Measurements from ENCODE around the gene MRTFB. TPM values are rescaled to one million over a fixed set of nuclear protein-coding genes. Genes with fewer than 3 reads are reported as not detected.

Gene MRTFB
- total RNA-seq, 1 experiment from 2014 or later, result 10.2 TPM

- DNase-seq (ENCODE audit: low spot score), result no peak
Measured at GRCh38 chr16:14284371-14284770, 213.3 kb downstream of the MRTFB start.

GRCh38 chr16:14284930-14285512 lies 213.9 kb downstream of the MRTFB start:
- no peak for DNase-seq (ENCODE audit: low spot score)

GRCh38 chr16:14285513-14286367 lies 214.6 kb downstream of the MRTFB start:
- peak; percentile 98 for DNase-seq (ENCODE audit: low spot score)

- DNase-seq (ENCODE audit: low spot score), result no peak
Measured at GRCh38 chr16:14286368-14287230, 215.5 kb downstream of the MRTFB start.

GRCh38 chr16:14289692-14290340 lies 218.7 kb downstream of the MRTFB start:
- peak; percentile 49 for DNase-seq (ENCODE audit: low spot score)

GRCh38 chr16:14291286-14291685 lies 220.2 kb downstream of the MRTFB start:
- DNase-seq (ENCODE audit: low spot score), result no peak

GRCh38 chr16:14292051-14292825 lies 221.1 kb downstream of the MRTFB start:
- DNase-seq (ENCODE audit: low spot score), result no peak

- no peak for DNase-seq (ENCODE audit: low spot score)
Measured at GRCh38 chr16:14296663-14297062, 225.5 kb downstream of the MRTFB start.

GRCh38 chr16:14298374-14299122 lies 227.4 kb downstream of the MRTFB start:
- no peak for DNase-seq (ENCODE audit: low spot score)

- peak; percentile 82 for DNase-seq (ENCODE audit: low spot score)
Measured at GRCh38 chr16:14300705-14301168, 229.6 kb downstream of the MRTFB start.

- DNase-seq (ENCODE audit: low spot score), result peak; percentile 36
Measured at GRCh38 chr16:14301169-14302030, 230.3 kb downstream of the MRTFB start.

- DNase-seq (ENCODE audit: low spot score), result peak; percentile 44
Measured at GRCh38 chr16:14302031-14302398, 230.9 kb downstream of the MRTFB start.

- no peak for DNase-seq (ENCODE audit: low spot score)
Measured at GRCh38 chr16:14302399-14303181, 231.5 kb downstream of the MRTFB start.

GRCh38 chr16:14303182-14303618 lies 232.1 kb downstream of the MRTFB start:
- DNase-seq (ENCODE audit: low spot score), result no peak

GRCh38 chr16:14303639-14304394 lies 232.7 kb downstream of the MRTFB start:
- no peak for DNase-seq (ENCODE audit: low spot score)

- no peak for DNase-seq (ENCODE audit: low spot score)
Measured at GRCh38 chr16:14304891-14305460, 233.9 kb downstream of the MRTFB start.

- DNase-seq (ENCODE audit: low spot score), result no peak
Measured at GRCh38 chr16:14306485-14307058, 235.5 kb downstream of the MRTFB start.
